HG02938 (cell line): ENCODE results near the gene TCFL5.
A peak's percentile ranks its signal among the peaks of the same experiment; 100 is the strongest.

Source experiments
- ATAC-seq: cut with Tn5 transposase; IDR thresholded peaks from one replicate; pipeline ENCODE4 v1.9.1; 2021; ENCODE audit warnings: mild to moderate bottlenecking, moderate library complexity; ENCODE audit not compliant: unreplicated experiment

The TCFL5 gene

GRCh38 chr20:62801284-62802010 is 60.2 kb downstream of the TCFL5 start:
- no peak for ATAC-seq

GRCh38 chr20:62800314-62801259 is 61.0 kb downstream of the TCFL5 start:
- no peak for ATAC-seq

GRCh38 chr20:62799873-62800272 is 61.7 kb downstream of the TCFL5 start:
- ATAC-seq, result no peak

GRCh38 chr20:62799459-62799858 is 62.2 kb downstream of the TCFL5 start:
- ATAC-seq, result no peak

- ATAC-seq, result no peak
Observed at GRCh38 chr20:62799036-62799435, 62.6 kb downstream of the TCFL5 start.

GRCh38 chr20:62797671-62798532 is 63.7 kb downstream of the TCFL5 start:
- no peak for ATAC-seq

GRCh38 chr20:62796699-62797491 is 64.7 kb downstream of the TCFL5 start:
- ATAC-seq, result no peak

GRCh38 chr20:62795023-62795761 is 66.4 kb downstream of the TCFL5 start:
- ATAC-seq, result no peak

- ATAC-seq, result peak; percentile 67
Observed at GRCh38 chr20:62794007-62794724, 67.5 kb downstream of the TCFL5 start.

GRCh38 chr20:62793757-62794006 is 67.9 kb downstream of the TCFL5 start:
- no peak for ATAC-seq

GRCh38 chr20:62792940-62793756 is 68.5 kb downstream of the TCFL5 start:
- ATAC-seq, result no peak

GRCh38 chr20:62792182-62792939 is 69.3 kb downstream of the TCFL5 start:
- ATAC-seq, result no peak

- ATAC-seq, result no peak
Observed at GRCh38 chr20:62791301-62792181, 70.1 kb downstream of the TCFL5 start.
